ENCODE data around the gene GOLGA1.

- no peak for TF ChIP-seq SMC3 (conservative IDR thresholded peaks at IDR 0.05; ENCODE audit: poor library complexity)
- no peak for TF ChIP-seq POLR2AphosphoS5 (IDR thresholded peaks at IDR 0.05)
- TF ChIP-seq CTCF (IDR thresholded peaks at IDR 0.05; ENCODE audit: poor library complexity, severe bottlenecking), result no peak
- no peak for TF ChIP-seq EZH2 (IDR thresholded peaks at IDR 0.05; ENCODE audit: borderline replicate concordance, insufficient read depth, low read length, poor library complexity, severe bottlenecking)
These were observed 71.4 kb downstream of the GOLGA1 start for GRCh38 chr9:124869466-124869985.
